Cardiac septum (tissue), 1 donor: ENCODE data around the gene CUX1. TPM values are rescaled to one million over a fixed set of nuclear protein-coding genes. Genes with fewer than 3 reads are reported as not detected.
"Not testable (repeated sequence)": the region's sequence is repeated elsewhere in the genome, so short reads cannot be mapped to it uniquely, and the experiment has no call there.

ENCODE experiments used
- DNase-seq: peaks from one replicate; pipeline ENCODE4 v3.0.0-alpha.2; 2020; ENCODE audit warnings: low spot score
- intact Hi-C: fragments of 100-400 bp; cut with DNase I; formaldehyde crosslinking; loops from one replicate; pipeline ENCODE4 v1.14.0; 2022
- total RNA-seq: library from RNA; stranded (reverse); fragmentation: NEBNext Ultra II Directional; extraction: Animal tissue kit (Norgen Biotek cat#: 25700); gene quantifications from one replicate; pipeline ENCODE4 v1.2.1, GENCODE V29; 2021
- donor health status: DM: no; HTN: no; CAD: no.

Gene CUX1
- total RNA-seq, 1 donor from 2014 or later: 171 TPM

- intact Hi-C loops: loop anchor here (2.0 to 10.0 kb wide), 5 partner anchors 38 to 326 kb away; no protein-coding TSS in a partner anchor
- no peak for DNase-seq
These were observed 1.1 kb downstream of the CUX1 start for GRCh38 chr7:101818287-101819071.

- intact Hi-C loops: loop anchor here (2.0 to 10.0 kb wide), 5 partner anchors 38 to 326 kb away; no protein-coding TSS in a partner anchor
- DNase-seq: no peak
These were observed 1.8 kb downstream of the CUX1 start for GRCh38 chr7:101819183-101819582.

GRCh38 chr7:101819913-101820522, 2.6 kb downstream of the CUX1 start:
- no peak for DNase-seq
- intact Hi-C loops: loop anchor here (2.0 to 10.0 kb wide), 5 partner anchors 37 to 325 kb away; no protein-coding TSS in a partner anchor

GRCh38 chr7:101820703-101821102, 3.3 kb downstream of the CUX1 start:
- intact Hi-C loops: no loop called here

GRCh38 chr7:101822632-101823031, 5.2 kb downstream of the CUX1 start:
- intact Hi-C loops, DNase-seq: not testable (repeated sequence)

More at GRCh38 chr7:101820703-101821102, 3.3 kb downstream of the CUX1 start:
- no peak for DNase-seq

- intact Hi-C loops: no loop called here
- no peak for DNase-seq
These were observed 5.7 kb downstream of the CUX1 start for GRCh38 chr7:101823096-101823495.

- no peak for DNase-seq
- intact Hi-C loops: no loop called here
These were observed 6.2 kb downstream of the CUX1 start for GRCh38 chr7:101823596-101823995.

GRCh38 chr7:101824440-101824839, 7.0 kb downstream of the CUX1 start:
- DNase-seq: no peak
- intact Hi-C loops: no loop called here

- intact Hi-C loops: no loop called here
- DNase-seq: no peak
These were observed 8.8 kb downstream of the CUX1 start for GRCh38 chr7:101826081-101826835.

GRCh38 chr7:101828301-101829020, 11.0 kb downstream of the CUX1 start:
- intact Hi-C loops: no loop called here
- DNase-seq: no peak

GRCh38 chr7:101829374-101829773, 11.9 kb downstream of the CUX1 start:
- DNase-seq: no peak
- intact Hi-C loops: no loop called here

GRCh38 chr7:101829821-101830220, 12.4 kb downstream of the CUX1 start:
- intact Hi-C loops: no loop called here
- DNase-seq: no peak

GRCh38 chr7:101831396-101831795, 14.0 kb downstream of the CUX1 start:
- intact Hi-C loops: not testable (repeated sequence)
- DNase-seq: peak; percentile 35

GRCh38 chr7:101832205-101832631, 14.8 kb downstream of the CUX1 start:
- DNase-seq: no peak
- intact Hi-C loops: no loop called here

GRCh38 chr7:101832685-101833375, 15.4 kb downstream of the CUX1 start:
- DNase-seq: no peak
- intact Hi-C loops: no loop called here

- intact Hi-C loops: no loop called here
- DNase-seq: no peak
These were observed 16.4 kb downstream of the CUX1 start for GRCh38 chr7:101833799-101834198.

- intact Hi-C loops: no loop called here
- no peak for DNase-seq
These were observed 17.7 kb downstream of the CUX1 start for GRCh38 chr7:101835136-101835535.

GRCh38 chr7:101837433-101837832, 20.0 kb downstream of the CUX1 start:
- intact Hi-C loops, DNase-seq: not testable (repeated sequence)
